ENCODE data around the gene PDZD4. TPM values are rescaled to one million over a fixed set of nuclear protein-coding genes. Genes with fewer than 3 reads are reported as not detected.

Gene PDZD4
- total and polyA plus RNA-seq, 5 experiments from 2014 or later, result 0.31 to 1.5 (median 0.53) TPM; not detected in 1

DNA sequence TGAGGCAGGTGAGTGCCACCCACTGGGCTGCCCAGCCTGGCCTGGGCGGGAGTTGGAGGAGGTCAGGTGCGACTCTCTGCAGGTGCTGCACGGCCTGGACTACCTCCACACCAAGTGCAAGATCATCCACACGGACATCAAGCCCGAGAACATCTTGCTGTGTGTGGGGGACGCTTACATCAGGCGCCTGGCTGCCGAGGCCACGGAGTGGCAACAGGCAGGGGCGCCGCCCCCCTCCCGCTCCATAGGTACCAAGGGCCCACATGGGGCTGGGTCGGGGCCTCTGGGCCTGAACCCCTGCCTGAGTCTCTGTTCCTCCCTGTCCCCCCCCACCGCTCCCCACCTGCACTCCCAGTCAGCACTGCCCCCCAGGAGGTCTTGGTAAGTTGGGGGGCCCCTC is 47.5 kb downstream of the PDZD4 start:
- no peaks in the 10 kb centered on the region for H3K9me3 Mint-ChIP-seq
- no peaks in the 10 kb centered on the region for H3K27me3 Mint-ChIP-seq
- peaks cover 0 to 7% (median 0%) of the 10 kb centered on the region in 3 donors for H3K36me3 Mint-ChIP-seq
- no peak for DNase-seq
- POLR2A ChIA-PET, result interaction anchor here (1.4 kb wide), 1 partner anchor 12 kb away, joined by 3 read pairs; the partner anchor contains the start of genes IDH3G and SSR4
- no peak overlapping the region for H3K27ac Mint-ChIP-seq
- no peak overlapping the region for H3K4me3 Mint-ChIP-seq
- ATAC-seq, result no peak
- H3K4me1 Mint-ChIP-seq, result peaks cover 6 to 10% (median 8%) of the 10 kb centered on the region in 4 donors

GRCh38 chrX:153782313-153782712 is 48.0 kb downstream of the PDZD4 start:
- DNase-seq (no peak), ATAC-seq (no peak)
- H3K9me3 Mint-ChIP-seq, result no peaks in the 10 kb centered on the region
- no peak overlapping the region for H3K27ac Mint-ChIP-seq
- H3K4me3 Mint-ChIP-seq, result no peak overlapping the region
- H3K36me3 Mint-ChIP-seq, result peaks cover 0 to 4% (median 0%) of the 10 kb centered on the region in 3 donors
- peaks cover 6 to 10% (median 8%) of the 10 kb centered on the region in 4 donors for H3K4me1 Mint-ChIP-seq
- H3K27me3 Mint-ChIP-seq, result no peaks in the 10 kb centered on the region
- POLR2A ChIA-PET, result interaction anchor here (1.4 kb wide), 1 partner anchor 12 kb away, joined by 3 read pairs; the partner anchor contains the start of genes IDH3G and SSR4

DNA sequence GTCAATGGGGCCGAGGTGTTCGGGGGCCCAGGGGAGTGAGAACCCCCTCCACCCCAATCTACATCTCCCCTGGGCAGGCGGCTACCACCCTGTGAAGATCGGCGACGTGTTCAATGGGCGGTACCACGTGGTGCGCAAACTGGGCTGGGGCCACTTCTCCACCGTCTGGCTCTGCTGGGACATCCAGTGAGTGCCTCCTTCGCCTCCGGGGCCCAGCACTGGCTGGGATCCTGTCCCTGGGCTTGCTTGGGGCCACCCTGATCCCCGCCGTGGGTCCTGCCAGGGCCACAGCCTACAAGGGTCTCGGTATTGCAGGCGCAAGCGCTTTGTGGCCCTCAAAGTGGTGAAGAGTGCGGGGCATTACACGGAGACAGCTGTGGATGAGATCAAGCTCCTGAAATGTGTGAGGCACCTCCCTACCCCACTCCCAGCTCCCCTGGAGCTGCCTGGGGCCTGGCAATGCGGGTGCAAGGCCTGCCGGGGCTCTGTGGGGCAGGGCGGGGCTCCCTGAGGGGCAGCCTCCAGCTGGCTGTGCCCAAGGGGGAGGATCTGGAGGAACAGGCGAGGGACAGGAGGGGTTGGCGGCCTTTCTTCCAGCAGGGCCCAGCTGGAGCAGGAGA is 48.8 kb downstream of the PDZD4 start:
- ATAC-seq, result no peak
- Mint-ChIP-seq H3K4me3 (no peak overlapping the region), H3K36me3 (peaks cover 0 to 4% (median 0%) of the 10 kb centered on the region in 3 donors), H3K27me3 (no peaks in the 10 kb centered on the region), H3K27ac (no peak overlapping the region), H3K9me3 (no peaks in the 10 kb centered on the region), H3K4me1 (peaks cover 6 to 10% (median 8%) of the 10 kb centered on the region in 4 donors)
- no peak for DNase-seq
- POLR2A ChIA-PET, result interaction anchor here (1.4 kb wide), 1 partner anchor 13 kb away, joined by 3 read pairs; the partner anchor contains the start of genes IDH3G and SSR4

DNA sequence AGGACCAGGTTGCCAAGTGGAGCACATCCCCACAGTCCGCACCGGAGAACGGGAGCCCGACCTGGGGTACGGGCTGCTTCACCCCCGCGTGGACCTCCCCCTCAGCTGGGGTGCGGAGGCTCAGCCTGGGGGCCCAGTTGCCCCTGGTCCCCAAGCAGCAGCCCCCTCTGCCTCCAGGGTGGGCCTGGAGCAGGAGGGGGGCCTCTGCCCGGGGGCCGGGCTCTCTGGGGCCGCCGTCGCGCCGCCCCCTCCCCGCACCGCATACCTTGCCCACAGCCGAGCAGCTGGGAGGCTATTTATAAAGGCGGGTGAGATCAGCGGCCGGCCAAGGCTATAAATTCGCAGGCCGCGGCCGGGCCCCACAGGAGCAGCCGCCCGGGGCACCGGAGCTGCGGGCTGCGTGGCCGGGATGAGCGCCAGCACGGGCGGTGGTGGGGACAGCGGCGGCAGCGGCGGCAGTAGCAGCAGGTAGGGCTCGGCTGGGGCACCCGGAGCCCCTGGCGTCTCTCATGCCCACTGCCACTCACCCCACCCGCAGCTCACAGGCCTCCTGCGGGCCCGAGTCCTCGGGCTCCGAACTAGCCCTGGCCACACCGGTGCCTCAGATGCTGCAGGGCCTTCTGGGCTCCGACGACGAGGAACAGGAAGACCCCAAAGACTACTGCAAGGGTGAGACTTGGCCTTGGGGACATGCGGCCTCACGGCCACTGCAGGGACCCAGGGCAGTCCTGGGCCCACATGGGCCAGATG is 49.5 kb downstream of the PDZD4 start, which contains the start of gene SRPK3:
Gene SRPK3 (plus strand): TSS at position 364 of the 750 bp plus-strand sequence. CDS start 46 bp downstream, at position 410.
- Mint-ChIP-seq H3K27ac (peak within 1 kb of the TSS in 3 of 10 donors; percentile 43 to 66 (median 64)), H3K27me3 (no peaks in the 10 kb centered on the region), H3K4me3 (peak within 1 kb of the TSS in 7 of 10 donors; percentile 4 to 78 (median 18)), H3K36me3 (no peaks in the 10 kb centered on the region), H3K4me1 (peaks cover 6 to 10% (median 8%) of the 10 kb centered on the region in 4 donors), H3K9me3 (no peaks in the 10 kb centered on the region)
- DNase-seq (no peak), ATAC-seq (peak in 1 of 2 donors; percentile 35)
- POLR2A ChIA-PET, result no interaction called here

DNA sequence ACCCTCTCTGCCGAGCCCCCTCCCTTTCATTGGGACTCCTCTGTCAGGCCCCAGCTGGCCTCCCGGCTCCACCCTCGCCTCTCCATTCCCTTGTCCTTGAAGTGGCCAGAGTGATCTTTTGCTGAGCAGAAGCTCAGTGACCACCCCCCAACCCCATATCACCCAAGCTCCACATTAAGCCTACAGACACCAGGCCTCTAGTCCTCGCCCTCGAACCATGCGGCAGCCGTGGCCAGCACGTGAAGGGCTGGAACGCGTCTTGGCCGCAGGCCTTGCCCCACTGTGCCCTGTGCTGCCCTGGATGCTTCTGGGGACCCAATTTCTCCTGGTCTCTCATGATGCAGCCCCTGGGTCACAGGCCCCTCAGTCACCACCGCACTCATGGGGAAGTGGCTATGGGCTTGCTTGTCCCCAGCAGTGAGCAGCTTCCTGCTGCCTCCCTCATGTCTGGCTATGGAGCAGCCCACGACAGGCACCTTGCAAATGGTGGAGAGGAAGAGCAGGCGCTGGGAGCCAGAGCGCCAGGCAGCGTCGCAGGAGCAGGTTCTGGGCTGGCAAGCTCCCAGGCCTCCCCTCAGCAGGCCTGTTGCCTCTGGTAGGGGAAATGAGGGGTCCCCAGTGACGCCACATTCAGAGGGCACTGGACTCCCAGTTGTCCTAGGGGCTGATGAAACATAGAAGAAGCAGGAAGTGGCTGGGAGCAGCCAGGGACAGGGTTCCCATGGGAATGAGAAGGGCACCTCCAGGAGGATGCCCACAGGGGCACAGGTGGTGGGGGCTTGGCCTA is 50.3 kb downstream of the PDZD4 start:
- Mint-ChIP-seq H3K27me3 (no peaks in the 10 kb centered on the region), H3K9me3 (no peaks in the 10 kb centered on the region), H3K4me3 (peak overlapping the region in 7 of 10 donors; percentile 4 to 78 (median 18)), H3K27ac (peak overlapping the region in 3 of 10 donors; percentile 43 to 66 (median 64)), H3K36me3 (no peaks in the 10 kb centered on the region), H3K4me1 (peaks cover 6 to 10% (median 8%) of the 10 kb centered on the region in 4 donors)
- DNase-seq (no peak), ATAC-seq (no peak)
- POLR2A ChIA-PET, result no interaction called here

DNA sequence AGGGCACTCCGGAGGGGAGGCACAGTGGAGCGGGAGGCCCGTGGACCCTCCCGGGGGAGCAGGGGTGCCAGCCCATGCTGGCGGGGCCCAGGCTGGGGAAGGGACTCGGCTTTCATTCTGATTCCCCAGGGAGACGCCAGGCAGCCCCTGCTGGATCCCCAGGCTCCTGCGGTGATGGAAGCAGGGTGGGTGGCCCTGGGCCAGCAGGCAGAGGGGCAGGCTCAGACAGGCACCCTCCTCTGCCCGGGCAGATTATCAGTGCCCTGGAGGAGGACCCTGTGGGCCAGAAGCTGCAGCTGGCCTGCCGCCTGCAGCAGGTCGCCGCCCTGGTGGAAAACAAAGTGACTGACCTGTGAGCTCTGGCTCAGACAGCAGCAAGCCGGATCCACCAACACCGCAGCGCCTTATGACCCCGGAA is 51.7 kb downstream of the PDZD4 start:
- POLR2A ChIA-PET, result no interaction called here
- ATAC-seq (no peak), DNase-seq (no peak)
- H3K4me3 Mint-ChIP-seq, result no peak overlapping the region
- no peak overlapping the region for H3K27ac Mint-ChIP-seq
- H3K4me1 Mint-ChIP-seq, result peaks cover 6 to 10% (median 8%) of the 10 kb centered on the region in 4 donors
- H3K36me3 Mint-ChIP-seq, result no peaks in the 10 kb centered on the region
- H3K9me3 Mint-ChIP-seq, result no peaks in the 10 kb centered on the region
- no peaks in the 10 kb centered on the region for H3K27me3 Mint-ChIP-seq

DNA sequence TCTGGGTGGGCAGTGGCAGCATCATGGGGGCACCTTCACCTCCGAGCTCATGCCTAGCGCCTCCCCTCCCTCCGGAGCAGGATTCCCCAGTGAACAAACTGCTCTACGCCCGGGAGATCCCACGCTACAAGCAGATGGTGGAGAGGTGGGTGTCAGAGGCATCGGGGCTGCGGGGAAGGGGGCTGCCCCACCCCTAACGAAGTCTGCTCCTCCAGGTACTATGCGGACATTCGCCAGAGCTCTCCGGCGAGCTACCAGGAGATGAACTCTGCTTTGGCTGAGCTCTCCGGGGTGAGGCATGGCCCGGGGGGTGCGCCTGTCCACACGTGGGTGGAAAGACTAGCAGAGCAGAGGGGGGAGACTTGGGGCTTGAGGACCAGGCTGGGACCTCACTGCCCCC is 52.2 kb downstream of the PDZD4 start:
- H3K4me1 Mint-ChIP-seq, result peaks cover 6 to 10% (median 8%) of the 10 kb centered on the region in 4 donors
- DNase-seq, result no peak

DNA sequence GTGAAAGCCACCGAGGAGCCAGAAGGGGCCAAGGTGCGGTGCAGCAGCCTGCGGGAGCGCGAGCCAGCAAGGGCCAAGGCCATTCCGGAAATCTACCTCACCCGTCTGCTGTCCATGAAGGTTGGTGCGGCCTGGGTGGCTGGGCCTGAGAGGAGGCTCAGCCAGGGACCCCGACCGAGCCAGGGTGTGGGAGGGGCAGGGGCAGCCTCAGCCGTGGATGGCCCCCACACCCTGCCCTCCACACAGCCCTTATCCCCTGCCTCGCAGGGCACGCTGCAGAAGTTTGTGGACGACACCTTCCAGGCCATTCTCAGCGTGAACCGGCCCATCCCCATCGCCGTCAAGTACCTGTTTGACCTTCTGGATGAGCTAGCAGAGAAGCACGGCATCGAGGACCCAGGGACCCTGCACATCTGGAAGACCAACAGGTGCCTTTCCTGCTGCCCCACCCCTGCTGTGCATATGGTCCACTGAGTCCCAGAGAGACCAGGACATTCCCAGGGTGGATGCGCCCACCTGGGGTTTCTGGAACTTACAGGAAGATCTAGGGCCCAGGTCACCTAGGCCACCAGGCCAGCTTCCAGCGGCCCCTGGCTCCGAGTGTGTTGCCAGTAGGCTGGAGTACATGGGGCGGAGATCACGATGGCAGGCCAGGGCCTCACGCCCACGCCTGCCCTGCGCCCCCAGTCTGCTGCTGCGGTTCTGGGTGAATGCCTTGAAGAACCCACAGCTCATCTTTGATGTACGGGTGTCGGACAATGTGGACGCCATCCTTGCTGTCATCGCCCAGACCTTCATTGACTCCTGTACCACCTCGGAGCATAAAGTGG is 52.9 kb downstream of the PDZD4 start:
- Mint-ChIP-seq H3K36me3 (no peaks in the 10 kb centered on the region), H3K4me1 (peaks cover 6 to 10% (median 8%) of the 10 kb centered on the region in 4 donors), H3K27me3 (no peaks in the 10 kb centered on the region), H3K9me3 (no peaks in the 10 kb centered on the region), H3K27ac (no peak overlapping the region), H3K4me3 (no peak overlapping the region)
- DNase-seq (no peak), ATAC-seq (no peak)
- POLR2A ChIA-PET, result no interaction called here

More for the DNA sequence above, 52.2 kb downstream of the PDZD4 start:
- no peaks in the 10 kb centered on the region for H3K27me3 Mint-ChIP-seq
- no peak overlapping the region for H3K27ac Mint-ChIP-seq
- H3K9me3 Mint-ChIP-seq, result no peaks in the 10 kb centered on the region
- no peaks in the 10 kb centered on the region for H3K36me3 Mint-ChIP-seq
- POLR2A ChIA-PET, result no interaction called here
- H3K4me3 Mint-ChIP-seq, result no peak overlapping the region
- no peak for ATAC-seq

GRCh38 chrX:153776611-153777045 is 53.7 kb downstream of the PDZD4 start:
- DNase-seq (no peak), ATAC-seq (no peak)
- no peaks in the 10 kb centered on the region for H3K27me3 Mint-ChIP-seq
- H3K4me3 Mint-ChIP-seq, result no peak overlapping the region
- H3K36me3 Mint-ChIP-seq, result no peaks in the 10 kb centered on the region
- POLR2A ChIA-PET, result no interaction called here
- peaks cover 6 to 10% (median 8%) of the 10 kb centered on the region in 4 donors for H3K4me1 Mint-ChIP-seq
- H3K27ac Mint-ChIP-seq, result no peak overlapping the region
- H3K9me3 Mint-ChIP-seq, result no peaks in the 10 kb centered on the region

GRCh38 chrX:153776120-153776599 is 54.2 kb downstream of the PDZD4 start:
- no peak overlapping the region for H3K27ac Mint-ChIP-seq
- no peaks in the 10 kb centered on the region for H3K9me3 Mint-ChIP-seq
- DNase-seq (no peak), ATAC-seq (no peak)
- H3K36me3 Mint-ChIP-seq, result no peaks in the 10 kb centered on the region
- no peaks in the 10 kb centered on the region for H3K27me3 Mint-ChIP-seq
- peaks cover 6 to 10% (median 8%) of the 10 kb centered on the region in 4 donors for H3K4me1 Mint-ChIP-seq
- POLR2A ChIA-PET, result no interaction called here
- no peak overlapping the region for H3K4me3 Mint-ChIP-seq

- DNase-seq (no peak), ATAC-seq (no peak)
- no peaks in the 10 kb centered on the region for H3K36me3 Mint-ChIP-seq
- no peak overlapping the region for H3K27ac Mint-ChIP-seq
- peaks cover 6 to 10% (median 8%) of the 10 kb centered on the region in 4 donors for H3K4me1 Mint-ChIP-seq
- no peak overlapping the region for H3K4me3 Mint-ChIP-seq
- no peaks in the 10 kb centered on the region for H3K27me3 Mint-ChIP-seq
- POLR2A ChIA-PET, result no interaction called here
- H3K9me3 Mint-ChIP-seq, result no peaks in the 10 kb centered on the region
These were observed 54.8 kb downstream of the PDZD4 start for GRCh38 chrX:153775293-153776119.
